Natural killer cell (primary cell): Measurements from ENCODE around the gene ANKRD36. TPM values are rescaled to one million over a fixed set of nuclear protein-coding genes. Genes with fewer than 3 reads are reported as not detected.
"Not testable (repeated sequence)": the region's sequence is repeated elsewhere in the genome, so short reads cannot be mapped to it uniquely, and the experiment has no call there.

Source experiments
- ATAC-seq, 3 donors: fragments of 150-1000 bp in 2 of 3; fragments of 200-7000 bp in 1 of 3; cut with Tn5 transposase; 1 replicate in 1 of 3; 2 replicates in 2 of 3; pipeline ENCODE4 v1.10.0; 2021; ENCODE audit warnings: mild to moderate bottlenecking in 2 of 3, moderate library complexity in 2 of 3
- DNase-seq, 2 donors: peaks; one replicate each; pipeline versions ENCODE4 v3.0.0 to v3.0.0-alpha.2; 2013 to 2021; ENCODE audit warnings: mixed read lengths in 1 of 2
- H3K27ac ChIP-seq: one replicate; pipeline ENCODE4 v1.5.1; 2013; ENCODE audit warnings: mild to moderate bottlenecking, low read length
- H3K27me3 ChIP-seq: one replicate; pipeline ENCODE4 v1.6.1; 2013; ENCODE audit warnings: low read length; ENCODE audit not compliant: control insufficient read depth, insufficient read depth
- H3K36me3 ChIP-seq: one replicate; pipeline ENCODE4 v1.6.1; 2013; ENCODE audit warnings: low read length; ENCODE audit not compliant: control insufficient read depth, insufficient read depth
- H3K4me1 ChIP-seq: one replicate; pipeline ENCODE4 v1.6.1; 2013; ENCODE audit warnings: low read length; ENCODE audit not compliant: control insufficient read depth, insufficient read depth
- H3K4me3 ChIP-seq: one replicate; pipeline ENCODE4 v1.5.1; 2013; ENCODE audit warnings: low read length
- H3K9me3 ChIP-seq: one replicate; pipeline ENCODE4 v1.6.1; 2013; ENCODE audit warnings: low read length; ENCODE audit not compliant: control insufficient read depth, insufficient read depth
- H3K27ac Mint-ChIP-seq, 2 donors: one replicate each; pipeline ENCODE4 v1.8.0; 2022; ENCODE audit warnings: mild to moderate bottlenecking in 2 of 2, mixed read lengths in 2 of 2, moderate library complexity in 1 of 2
- H3K27me3 Mint-ChIP-seq, 2 donors: one replicate each; pipeline ENCODE4 v1.8.0; 2022; ENCODE audit warnings: low read depth in 2 of 2, mixed read lengths in 2 of 2
- H3K36me3 Mint-ChIP-seq: one replicate; pipeline ENCODE4 v1.8.0; 2022; ENCODE audit warnings: mixed read lengths
- H3K4me1 Mint-ChIP-seq, 2 donors: one replicate each; pipeline ENCODE4 v1.8.0; 2022; ENCODE audit warnings: mixed read lengths in 2 of 2
- H3K4me3 Mint-ChIP-seq: one replicate; pipeline ENCODE4 v1.8.0; 2022; ENCODE audit warnings: mild to moderate bottlenecking, moderate library complexity, mixed read lengths
- H3K9me3 Mint-ChIP-seq, 2 donors: one replicate each; pipeline ENCODE4 v1.8.0; 2022; ENCODE audit warnings: mixed read lengths in 2 of 2
- WGBS: methylation state at CpG from one replicate; pipeline ENCODE4 v1.1.7; 2013; ENCODE audit warnings: missing lambda C conversion rate; ENCODE audit not compliant: insufficient coverage; 5-methylcytosine and 5-hydroxymethylcytosine counted together
- intact Hi-C: fragments of 100-400 bp; cut with micrococcal nuclease; formaldehyde crosslinking; loops from one replicate; pipeline ENCODE4 v1.14.2; 2022
- total RNA-seq, 4 donors: library from RNA; stranded (reverse); fragments of 120-200 nt in 1 of 4; gene quantifications; one replicate each; pipeline versions ENCODE4 v1.2.3 to v1.2.4, GENCODE V29; 2013 to 2022
- TF ChIP-seq, protein P1 (sequence below): fragments of 200-600 bp; IDR thresholded peaks from one replicate; pipeline ENCODE4 v1.8.0; 2022; ENCODE audit warnings: antibody characterized with exemption

Gene ANKRD36
- total RNA-seq, 3 donors from 2014 or later (not counting 1 experiment from before 2014, with no cell fraction given), result 64.3 to 69.1 (median 68.4) TPM

DNA sequence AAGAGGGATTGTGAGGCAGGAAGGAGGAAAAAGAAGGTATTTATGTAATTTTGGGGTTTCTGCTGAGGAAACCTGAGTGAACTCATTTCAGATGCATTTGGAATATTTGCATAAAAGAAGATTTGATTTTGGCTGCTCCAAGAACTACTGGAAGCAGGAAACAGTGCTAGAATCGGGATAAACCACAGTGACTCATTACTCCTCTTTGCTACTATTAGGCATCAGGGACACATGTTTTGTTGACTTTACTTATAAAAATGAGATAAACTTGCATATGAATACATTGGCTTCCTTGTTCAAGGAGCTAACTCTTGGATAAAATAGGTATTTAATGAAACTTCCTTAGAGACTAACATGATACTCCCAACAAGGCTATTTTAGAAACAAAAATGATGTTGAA is 67.4 kb downstream of the ANKRD36 start:
- H3K27me3 ChIP-seq, H3K4me3 ChIP-seq, H3K27me3 Mint-ChIP-seq, ATAC-seq, H3K27ac ChIP-seq, H3K36me3 Mint-ChIP-seq, H3K4me1 ChIP-seq, DNase-seq, H3K4me3 Mint-ChIP-seq, intact Hi-C loops, H3K36me3 ChIP-seq, H3K27ac Mint-ChIP-seq, H3K9me3 ChIP-seq, H3K9me3 Mint-ChIP-seq, H3K4me1 Mint-ChIP-seq: not testable (repeated sequence)
- WGBS, result no CpG with 5 or more reads among the region's 1 CpG

DNA sequence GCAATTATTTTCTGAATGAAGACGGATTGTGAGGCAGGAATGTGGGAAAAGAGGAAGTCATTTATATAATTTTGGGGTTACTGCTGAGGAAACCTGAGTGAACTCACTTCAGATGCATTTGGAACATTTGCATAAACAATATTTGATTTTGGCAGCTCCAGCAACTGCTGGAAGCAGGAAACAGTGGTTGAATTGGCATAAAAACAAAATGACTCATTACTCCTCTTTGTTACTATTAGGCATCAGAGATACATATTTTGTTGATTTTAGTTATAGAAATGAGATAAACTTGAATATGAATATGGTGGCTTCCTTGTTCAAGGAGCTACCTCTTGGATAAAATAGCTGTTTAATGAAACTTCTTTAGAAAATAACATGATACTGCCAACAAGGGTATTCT is 82.4 kb downstream of the ANKRD36 start:
- ATAC-seq, H3K27ac ChIP-seq, H3K4me3 Mint-ChIP-seq, DNase-seq, H3K9me3 Mint-ChIP-seq, H3K4me1 ChIP-seq, H3K4me3 ChIP-seq, H3K27ac Mint-ChIP-seq, intact Hi-C loops, H3K9me3 ChIP-seq, H3K27me3 ChIP-seq, H3K4me1 Mint-ChIP-seq, H3K27me3 Mint-ChIP-seq: not testable (repeated sequence)
- H3K36me3 ChIP-seq, result peaks cover 51% of the 10 kb centered on the region
- H3K36me3 Mint-ChIP-seq, result peaks cover 54% of the 10 kb centered on the region
- WGBS, result no CpG with 5 or more reads among the region's 1 CpG

DNA sequence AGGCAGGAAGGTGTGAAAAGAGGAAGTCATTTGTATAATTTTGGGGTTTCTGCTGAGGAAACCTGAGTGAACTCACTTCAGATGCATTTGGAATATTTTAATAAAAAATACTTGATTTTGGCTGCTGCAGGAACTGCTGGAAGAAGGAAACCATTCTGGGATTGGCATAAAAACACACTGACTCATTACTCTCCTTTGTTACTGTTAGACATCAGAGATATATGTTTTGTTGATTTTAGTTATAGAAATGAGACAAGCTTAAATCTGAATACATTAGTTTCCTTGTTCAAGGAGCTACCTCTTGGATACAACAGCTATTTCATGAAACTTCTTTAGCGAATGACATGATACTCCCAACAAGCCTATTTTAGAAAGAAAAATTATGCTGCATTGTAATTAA is 84.3 kb downstream of the ANKRD36 start:
- H3K4me3 ChIP-seq, result not testable (repeated sequence)

DNA sequence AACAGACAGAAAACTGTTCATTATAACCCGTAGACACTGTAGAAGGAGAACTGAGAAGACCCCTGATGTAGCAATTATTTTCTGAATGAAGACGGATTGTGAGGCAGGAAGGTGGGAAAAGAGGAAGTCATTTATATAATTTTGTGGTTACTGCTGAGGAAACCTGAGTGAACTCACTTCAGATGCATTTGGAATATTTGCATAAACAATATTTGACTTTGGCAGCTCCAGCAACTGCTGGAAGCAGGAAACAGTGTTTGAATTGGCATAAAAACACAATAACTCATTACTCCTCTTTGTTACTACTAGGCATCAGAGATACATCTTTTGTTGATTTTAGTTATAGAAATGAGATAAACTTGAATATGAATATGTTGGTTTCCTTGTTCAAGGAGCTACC is 87.9 kb downstream of the ANKRD36 start:
- intact Hi-C loops, DNase-seq: not testable (repeated sequence)

More for the DNA sequence above, 84.3 kb downstream of the ANKRD36 start:
- H3K36me3 Mint-ChIP-seq, result peaks cover 43% of the 10 kb centered on the region
- ATAC-seq, H3K4me3 Mint-ChIP-seq, intact Hi-C loops, H3K9me3 Mint-ChIP-seq, H3K4me1 Mint-ChIP-seq, H3K27ac ChIP-seq, H3K27me3 Mint-ChIP-seq, H3K9me3 ChIP-seq, H3K27ac Mint-ChIP-seq, H3K27me3 ChIP-seq, H3K4me1 ChIP-seq, DNase-seq: not testable (repeated sequence)
- H3K36me3 ChIP-seq, result peaks cover 42% of the 10 kb centered on the region
- WGBS, result no CpG with 5 or more reads among the region's 1 CpG

DNA sequence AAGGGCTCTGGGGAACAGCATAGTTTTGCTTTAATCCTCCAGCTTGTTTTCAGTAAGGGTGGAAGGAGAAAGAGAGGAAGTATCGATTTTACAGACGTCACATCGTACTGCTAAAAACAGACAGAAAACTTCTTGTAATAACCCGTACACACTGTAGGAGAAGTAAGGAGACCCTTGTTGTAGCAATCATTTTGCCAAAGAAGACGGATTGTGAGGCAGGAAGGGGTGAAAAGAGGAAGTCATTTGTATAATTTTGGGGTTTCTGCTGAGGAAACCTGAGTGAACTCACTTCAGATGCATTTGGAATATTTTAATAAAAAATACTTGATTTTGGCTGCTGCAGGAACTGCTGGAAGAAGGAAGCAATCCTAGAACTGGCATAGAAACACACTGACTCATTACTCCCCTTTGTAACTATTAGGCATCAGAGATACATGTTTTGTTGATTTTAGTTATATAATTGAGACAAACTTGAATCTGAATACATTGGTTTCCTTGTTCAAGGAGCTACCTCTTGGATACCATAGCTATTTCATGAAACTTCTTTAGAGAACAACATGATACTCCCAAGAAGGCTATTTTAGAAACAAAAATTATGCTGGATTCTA is 89.8 kb downstream of the ANKRD36 start:
- H3K36me3 ChIP-seq, result peaks cover 23% of the 10 kb centered on the region
- H3K27me3 Mint-ChIP-seq, H3K27me3 ChIP-seq, DNase-seq, intact Hi-C loops, H3K4me3 Mint-ChIP-seq, ATAC-seq, H3K27ac Mint-ChIP-seq, H3K9me3 Mint-ChIP-seq, H3K27ac ChIP-seq, H3K4me1 Mint-ChIP-seq, H3K9me3 ChIP-seq, H3K36me3 Mint-ChIP-seq, H3K4me1 ChIP-seq, H3K4me3 ChIP-seq: not testable (repeated sequence)
- 70% methylated on average over 5 of the region's 5 CpGs for WGBS

More for the DNA sequence above, 87.9 kb downstream of the ANKRD36 start:
- not testable (repeated sequence) for H3K4me1 Mint-ChIP-seq, H3K4me3 ChIP-seq, H3K27me3 ChIP-seq, H3K27ac ChIP-seq, H3K4me1 ChIP-seq, H3K9me3 Mint-ChIP-seq, H3K4me3 Mint-ChIP-seq, H3K27ac Mint-ChIP-seq, H3K27me3 Mint-ChIP-seq, H3K9me3 ChIP-seq, ATAC-seq
- H3K36me3 Mint-ChIP-seq, result peaks cover 22% of the 10 kb centered on the region
- peaks cover 33% of the 10 kb centered on the region for H3K36me3 ChIP-seq
- WGBS, result 48% methylated on average over 2 of the region's 2 CpGs

DNA sequence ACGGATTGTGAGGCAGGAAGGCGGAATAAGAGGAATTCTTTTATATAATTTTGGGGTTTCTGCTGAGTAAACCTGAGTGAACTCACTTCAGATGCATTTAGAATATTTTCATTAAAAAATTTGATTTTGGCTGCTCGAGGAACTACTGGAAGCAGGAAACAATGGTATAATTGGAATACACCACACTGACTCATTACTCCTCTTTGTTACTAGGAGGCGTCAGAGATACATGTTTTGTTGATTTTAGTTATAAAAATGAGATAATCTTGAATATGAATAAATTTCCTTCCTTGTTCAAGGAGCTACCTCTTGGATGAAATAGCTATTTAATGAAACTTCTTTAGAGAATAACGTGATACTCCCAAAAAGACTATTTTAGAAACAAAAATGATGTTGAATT is 97.4 kb downstream of the ANKRD36 start:
- TF ChIP-seq, protein P1, sequence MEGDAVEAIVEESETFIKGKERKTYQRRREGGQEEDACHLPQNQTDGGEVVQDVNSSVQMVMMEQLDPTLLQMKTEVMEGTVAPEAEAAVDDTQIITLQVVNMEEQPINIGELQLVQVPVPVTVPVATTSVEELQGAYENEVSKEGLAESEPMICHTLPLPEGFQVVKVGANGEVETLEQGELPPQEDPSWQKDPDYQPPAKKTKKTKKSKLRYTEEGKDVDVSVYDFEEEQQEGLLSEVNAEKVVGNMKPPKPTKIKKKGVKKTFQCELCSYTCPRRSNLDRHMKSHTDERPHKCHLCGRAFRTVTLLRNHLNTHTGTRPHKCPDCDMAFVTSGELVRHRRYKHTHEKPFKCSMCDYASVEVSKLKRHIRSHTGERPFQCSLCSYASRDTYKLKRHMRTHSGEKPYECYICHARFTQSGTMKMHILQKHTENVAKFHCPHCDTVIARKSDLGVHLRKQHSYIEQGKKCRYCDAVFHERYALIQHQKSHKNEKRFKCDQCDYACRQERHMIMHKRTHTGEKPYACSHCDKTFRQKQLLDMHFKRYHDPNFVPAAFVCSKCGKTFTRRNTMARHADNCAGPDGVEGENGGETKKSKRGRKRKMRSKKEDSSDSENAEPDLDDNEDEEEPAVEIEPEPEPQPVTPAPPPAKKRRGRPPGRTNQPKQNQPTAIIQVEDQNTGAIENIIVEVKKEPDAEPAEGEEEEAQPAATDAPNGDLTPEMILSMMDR, result no peak
- Mint-ChIP-seq H3K9me3 (no peaks in the 10 kb centered on the region), H3K27me3 (no peaks in the 10 kb centered on the region), H3K36me3 (peaks cover 37% of the 10 kb centered on the region), H3K4me1 (no peaks in the 10 kb centered on the region), H3K4me3 (no peak overlapping the region), H3K27ac (no peak overlapping the region)
- peaks cover 15% of the 10 kb centered on the region for H3K36me3 ChIP-seq
- no peaks in the 10 kb centered on the region for H3K9me3 ChIP-seq
- H3K27ac ChIP-seq, result no peak overlapping the region
- WGBS, result 98% methylated on average over 2 of the region's 5 CpGs
- no peak for ATAC-seq
- no peak overlapping the region for H3K4me3 ChIP-seq
- no peaks in the 10 kb centered on the region for H3K27me3 ChIP-seq
- intact Hi-C loops, result no loop called here
- no peak for DNase-seq
- H3K4me1 ChIP-seq, result no peaks in the 10 kb centered on the region

DNA sequence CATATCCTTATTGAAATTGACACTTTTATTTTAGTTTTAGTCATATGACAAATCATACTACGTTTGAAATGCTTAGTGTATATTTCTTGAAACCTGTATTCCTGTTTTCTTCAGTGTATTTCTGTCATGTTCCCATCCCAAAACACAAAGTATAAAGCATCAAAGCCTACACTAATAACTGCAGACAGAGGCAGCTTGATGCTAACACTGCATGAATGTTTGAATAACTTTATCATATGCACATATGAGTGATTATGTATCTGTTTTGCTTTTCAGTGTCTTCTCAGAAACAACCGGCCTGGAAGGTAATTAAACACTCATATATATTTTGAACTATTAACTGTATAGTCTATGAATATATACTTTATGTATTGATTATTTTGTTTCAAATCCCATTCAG is 102.1 kb downstream of the ANKRD36 start:
- DNase-seq, ATAC-seq, H3K4me1 Mint-ChIP-seq, H3K27ac ChIP-seq, intact Hi-C loops, H3K4me3 ChIP-seq, H3K9me3 Mint-ChIP-seq, H3K4me3 Mint-ChIP-seq, H3K9me3 ChIP-seq, H3K27me3 Mint-ChIP-seq, H3K27me3 ChIP-seq, H3K4me1 ChIP-seq, H3K27ac Mint-ChIP-seq: not testable (repeated sequence)
- peaks cover 31% of the 10 kb centered on the region for H3K36me3 Mint-ChIP-seq
- H3K36me3 ChIP-seq, result peaks cover 12% of the 10 kb centered on the region
- no CpG with 5 or more reads among the region's 2 CpGs for WGBS
